ENCODE results near the gene GOLT1B. TPM values are rescaled to one million over a fixed set of nuclear protein-coding genes. Genes with fewer than 3 reads are reported as not detected.
A peak's percentile ranks its signal among the peaks of the same experiment; 100 is the strongest.
"Not testable (repeated sequence)": the region's sequence is repeated elsewhere in the genome, so short reads cannot be mapped to it uniquely, and the experiment has no call there.

Gene GOLT1B
- total RNA-seq, result 10 to 100 TPM; 37.3 to 37.5 TPM

GRCh38 chr12:21501258-21502163, at the start of gene GOLT1B, which contains the start of gene RECQL:
Gene GOLT1B (plus strand): TSS chr12:21501789. CDS start chr12:21501924, 135 bp downstream.
Gene RECQL (minus strand): TSS chr12:21501635. CDS start chr12:21499570, 2,065 bp downstream.
- no peak within 1 kb of the TSS for H3K4me3 Mint-ChIP-seq
- CTCF ChIA-PET, result interaction anchor here (1.0 to 3.8 kb wide), 6 partner anchors 9 to 179 kb away, joined by 3 to 15 read pairs (median 3); no protein-coding TSS in a partner anchor
- H3K4me1 Mint-ChIP-seq (ENCODE audit: low read depth), result peaks cover 54% of the 10 kb centered on the region
- H3K9me3 Mint-ChIP-seq (ENCODE audit: insufficient read depth), result no peaks in the 10 kb centered on the region
- DNase-seq, result peak; percentile 96
- ATAC-seq, result peak; percentile 95
- H3K36me3 Mint-ChIP-seq (ENCODE audit: low read depth), result peaks cover 34% of the 10 kb centered on the region
- H3K27me3 Mint-ChIP-seq (ENCODE audit: low read depth), result no peaks in the 10 kb centered on the region
- no peak within 1 kb of the TSS for H3K27ac Mint-ChIP-seq
- POLR2A ChIA-PET, result interaction anchor here (0.6 to 2.6 kb wide), 21 partner anchors 9 to 515 kb away, joined by 3 to 29 read pairs (median 4); partner anchors contain the start of genes LDHB and PYROXD1

GRCh38 chr12:21453312-21453852, 48.2 kb upstream of the GOLT1B start:
- DNase-seq (no peak), ATAC-seq (no peak)
- Mint-ChIP-seq H3K4me1 (ENCODE audit: low read depth) (peaks cover 50% of the 10 kb centered on the region), H3K4me3 (peak overlapping the region; percentile 22), H3K9me3 (ENCODE audit: insufficient read depth) (peaks cover 4% of the 10 kb centered on the region), H3K27me3 (ENCODE audit: low read depth) (no peaks in the 10 kb centered on the region), H3K36me3 (ENCODE audit: low read depth) (peaks cover 58% of the 10 kb centered on the region), H3K27ac (peak overlapping the region; percentile 83)
- CTCF ChIA-PET, result interaction anchor here (1.5 kb wide), 1 partner anchor 160 kb away, joined by 3 read pairs; no protein-coding TSS in a partner anchor
- POLR2A ChIA-PET, result interaction anchor here (2.7 kb wide), 1 partner anchor 16 kb away, joined by 11 read pairs; the partner anchor contains the start of gene PYROXD1

- CTCF ChIA-PET, result no interaction called here
- peak overlapping the region; percentile 64 for H3K4me3 Mint-ChIP-seq
- H3K4me1 Mint-ChIP-seq (ENCODE audit: low read depth), result peaks cover 57% of the 10 kb centered on the region
- peaks cover 59% of the 10 kb centered on the region for H3K36me3 Mint-ChIP-seq (ENCODE audit: low read depth)
- ATAC-seq, result peak; percentile 90
- H3K27me3 Mint-ChIP-seq (ENCODE audit: low read depth), result no peaks in the 10 kb centered on the region
- H3K9me3 Mint-ChIP-seq (ENCODE audit: insufficient read depth), result peaks cover 5% of the 10 kb centered on the region
- POLR2A ChIA-PET, result interaction anchor here (3.4 kb wide), 1 partner anchor 45 kb away, joined by 13 read pairs; the partner anchor contains the start of genes GOLT1B and RECQL
- DNase-seq, result peak; percentile 77
- H3K27ac Mint-ChIP-seq, result peak overlapping the region; percentile 95
Observed at GRCh38 chr12:21456291-21456780, 45.3 kb upstream of the GOLT1B start.

GRCh38 chr12:21459474-21459873, 42.1 kb upstream of the GOLT1B start:
- Mint-ChIP-seq H3K4me3 (no peak overlapping the region), H3K4me1 (ENCODE audit: low read depth) (peaks cover 44% of the 10 kb centered on the region), H3K36me3 (ENCODE audit: low read depth) (peaks cover 64% of the 10 kb centered on the region), H3K27me3 (ENCODE audit: low read depth) (no peaks in the 10 kb centered on the region), H3K9me3 (ENCODE audit: insufficient read depth) (peaks cover 5% of the 10 kb centered on the region), H3K27ac (no peak overlapping the region)
- POLR2A ChIA-PET, result no interaction called here
- DNase-seq (no peak), ATAC-seq (no peak)
- CTCF ChIA-PET, result no interaction called here

GRCh38 chr12:21467334-21467733, 34.3 kb upstream of the GOLT1B start:
- H3K4me1 Mint-ChIP-seq (ENCODE audit: low read depth); DNase-seq; CTCF ChIA-PET; H3K27me3 Mint-ChIP-seq (ENCODE audit: low read depth); H3K27ac Mint-ChIP-seq; H3K9me3 Mint-ChIP-seq (ENCODE audit: insufficient read depth); H3K4me3 Mint-ChIP-seq; POLR2A ChIA-PET; ATAC-seq: not testable (repeated sequence)
- peaks cover 64% of the 10 kb centered on the region for H3K36me3 Mint-ChIP-seq (ENCODE audit: low read depth)

- DNase-seq, result no peak
- CTCF ChIA-PET, result no interaction called here
- Mint-ChIP-seq H3K27ac (no peak overlapping the region), H3K36me3 (ENCODE audit: low read depth) (peaks cover 62% of the 10 kb centered on the region), H3K27me3 (ENCODE audit: low read depth) (no peaks in the 10 kb centered on the region), H3K4me3 (no peak overlapping the region), H3K4me1 (ENCODE audit: low read depth) (peaks cover 5% of the 10 kb centered on the region), H3K9me3 (ENCODE audit: insufficient read depth) (no peaks in the 10 kb centered on the region)
- no peak for ATAC-seq
- POLR2A ChIA-PET, result no interaction called here
Observed at GRCh38 chr12:21471294-21471693, 30.3 kb upstream of the GOLT1B start.

GRCh38 chr12:21472197-21472823, 29.3 kb upstream of the GOLT1B start:
- H3K36me3 Mint-ChIP-seq (ENCODE audit: low read depth), result peaks cover 63% of the 10 kb centered on the region
- no peaks in the 10 kb centered on the region for H3K27me3 Mint-ChIP-seq (ENCODE audit: low read depth)
- DNase-seq, result no peak
- H3K4me3 Mint-ChIP-seq, result no peak overlapping the region
- H3K27ac Mint-ChIP-seq, result no peak overlapping the region
- POLR2A ChIA-PET, result no interaction called here
- ATAC-seq, result no peak
- H3K4me1 Mint-ChIP-seq (ENCODE audit: low read depth), result peaks cover under 1% of the 10 kb centered on the region
- no peaks in the 10 kb centered on the region for H3K9me3 Mint-ChIP-seq (ENCODE audit: insufficient read depth)
- CTCF ChIA-PET, result no interaction called here

- CTCF ChIA-PET, result no interaction called here
- ATAC-seq (no peak), DNase-seq (no peak)
- H3K4me3 Mint-ChIP-seq, result no peak overlapping the region
- POLR2A ChIA-PET, result no interaction called here
- no peaks in the 10 kb centered on the region for H3K9me3 Mint-ChIP-seq (ENCODE audit: insufficient read depth)
- no peaks in the 10 kb centered on the region for H3K27me3 Mint-ChIP-seq (ENCODE audit: low read depth)
- H3K4me1 Mint-ChIP-seq (ENCODE audit: low read depth), result no peaks in the 10 kb centered on the region
- no peak overlapping the region for H3K27ac Mint-ChIP-seq
- peaks cover 48% of the 10 kb centered on the region for H3K36me3 Mint-ChIP-seq (ENCODE audit: low read depth)
Observed at GRCh38 chr12:21475552-21475951, 26.0 kb upstream of the GOLT1B start.

GRCh38 chr12:21476949-21477348, 24.6 kb upstream of the GOLT1B start:
- DNase-seq (no peak), ATAC-seq (no peak)
- ChIA-PET POLR2A (no interaction called here), CTCF (no interaction called here)
- Mint-ChIP-seq H3K4me3 (no peak overlapping the region), H3K9me3 (ENCODE audit: insufficient read depth) (no peaks in the 10 kb centered on the region), H3K27me3 (ENCODE audit: low read depth) (no peaks in the 10 kb centered on the region), H3K36me3 (ENCODE audit: low read depth) (peaks cover 39% of the 10 kb centered on the region), H3K27ac (no peak overlapping the region), H3K4me1 (ENCODE audit: low read depth) (no peaks in the 10 kb centered on the region)

GRCh38 chr12:21478756-21479455, 22.7 kb upstream of the GOLT1B start:
- Mint-ChIP-seq H3K4me1 (ENCODE audit: low read depth) (no peaks in the 10 kb centered on the region), H3K27ac (no peak overlapping the region), H3K27me3 (ENCODE audit: low read depth) (no peaks in the 10 kb centered on the region), H3K4me3 (no peak overlapping the region), H3K9me3 (ENCODE audit: insufficient read depth) (no peaks in the 10 kb centered on the region), H3K36me3 (ENCODE audit: low read depth) (peaks cover 27% of the 10 kb centered on the region)
- ATAC-seq (peak; percentile 23), DNase-seq (no peak)
- ChIA-PET POLR2A (interaction anchor here (1.2 to 1.3 kb wide), 2 partner anchors 23 to 49 kb away, joined by 3 to 5 read pairs; partner anchors contain the start of genes GOLT1B and RECQL), CTCF (interaction anchor here (0.7 to 1.5 kb wide), 6 partner anchors 13 to 231 kb away, joined by 3 to 5 read pairs (median 3); partner anchors contain the start of genes GOLT1B and RECQL)

- Mint-ChIP-seq H3K4me1 (ENCODE audit: low read depth) (no peaks in the 10 kb centered on the region), H3K9me3 (ENCODE audit: insufficient read depth) (no peaks in the 10 kb centered on the region), H3K4me3 (no peak overlapping the region), H3K36me3 (ENCODE audit: low read depth) (peaks cover 16% of the 10 kb centered on the region), H3K27ac (no peak overlapping the region), H3K27me3 (ENCODE audit: low read depth) (no peaks in the 10 kb centered on the region)
- DNase-seq (no peak), ATAC-seq (no peak)
- POLR2A ChIA-PET, result interaction anchor here (1.5 kb wide), 1 partner anchor 18 kb away, joined by 4 read pairs; the partner anchor contains the start of gene GOLT1B
- CTCF ChIA-PET, result interaction anchor here (1.4 kb wide), 1 partner anchor 196 kb away, joined by 3 read pairs; no protein-coding TSS in a partner anchor
Observed at GRCh38 chr12:21483531-21483930, 18.1 kb upstream of the GOLT1B start.
